Measurements from ENCODE around the gene CCDC40.
A peak's percentile ranks its signal among the peaks of the same experiment; 100 is the strongest.
"Not testable (repeated sequence)": the region's sequence is repeated elsewhere in the genome, so short reads cannot be mapped to it uniquely, and the experiment has no call there.

CCDC40 gene

DNA sequence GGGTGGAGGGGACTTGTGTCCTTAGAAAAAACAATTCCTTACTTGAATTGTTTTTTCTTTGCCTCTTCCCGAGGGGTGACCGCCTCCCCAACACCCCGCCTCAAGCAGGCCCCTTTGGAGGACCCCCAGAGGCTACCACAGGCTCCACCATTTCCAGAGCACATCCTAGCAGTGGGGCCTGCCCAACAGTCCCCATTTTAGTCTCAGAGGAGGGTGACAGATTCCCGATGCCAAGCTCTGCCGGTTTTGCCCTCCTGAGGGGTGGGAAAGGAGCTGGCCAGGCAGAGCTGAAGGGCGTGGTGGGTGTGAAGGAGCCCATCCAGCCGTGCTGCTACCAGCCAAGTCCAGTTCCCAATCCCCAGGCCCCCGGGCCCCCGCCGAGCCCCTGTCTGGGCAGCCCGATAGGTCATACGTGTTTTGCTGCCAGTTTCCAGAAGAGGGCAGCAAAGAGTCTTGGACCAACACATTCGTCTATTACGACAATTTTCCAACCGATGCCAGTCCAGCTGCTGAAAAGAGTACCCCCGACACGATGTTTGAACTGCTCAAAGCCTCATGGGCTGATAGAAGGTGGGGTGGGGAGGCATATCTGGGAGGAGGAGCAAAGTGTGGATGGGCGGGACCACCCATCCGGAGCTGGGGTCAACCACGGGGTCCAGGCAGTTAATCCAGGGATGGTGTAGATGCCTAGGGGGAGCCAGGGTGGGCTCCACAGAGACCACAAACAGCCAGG, 46.1 kb downstream of the CCDC40 start:
- DNase-seq (ENCODE audit: low spot score): peak; percentile 70

DNA sequence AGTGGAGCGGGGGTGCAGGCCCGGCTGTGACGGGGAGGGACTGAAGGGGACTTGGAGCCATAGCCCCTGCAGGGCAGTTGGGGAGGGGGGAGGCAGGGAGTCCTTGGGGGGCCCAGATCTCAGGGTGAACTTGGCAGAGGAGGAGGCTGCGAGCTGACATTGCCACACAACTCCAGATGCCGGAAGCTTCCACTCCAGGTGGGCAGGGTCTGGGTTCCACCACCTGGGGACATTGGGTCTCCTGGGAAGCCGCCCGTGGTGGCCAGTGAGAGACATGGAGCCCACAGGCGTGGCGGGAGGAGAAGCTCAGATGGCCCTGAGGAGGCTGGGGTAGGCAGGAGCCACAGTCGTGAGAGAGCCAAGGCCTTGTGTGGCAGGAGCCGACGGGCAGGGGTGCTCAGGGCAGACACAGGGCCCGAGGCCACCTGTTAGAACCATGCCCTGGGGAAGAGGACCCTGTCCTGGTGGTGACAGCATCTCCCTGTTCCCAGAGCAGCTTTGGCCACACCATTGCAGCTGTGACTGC, 46.8 kb downstream of the CCDC40 start:
- DNase-seq (ENCODE audit: low spot score): no peak

DNA sequence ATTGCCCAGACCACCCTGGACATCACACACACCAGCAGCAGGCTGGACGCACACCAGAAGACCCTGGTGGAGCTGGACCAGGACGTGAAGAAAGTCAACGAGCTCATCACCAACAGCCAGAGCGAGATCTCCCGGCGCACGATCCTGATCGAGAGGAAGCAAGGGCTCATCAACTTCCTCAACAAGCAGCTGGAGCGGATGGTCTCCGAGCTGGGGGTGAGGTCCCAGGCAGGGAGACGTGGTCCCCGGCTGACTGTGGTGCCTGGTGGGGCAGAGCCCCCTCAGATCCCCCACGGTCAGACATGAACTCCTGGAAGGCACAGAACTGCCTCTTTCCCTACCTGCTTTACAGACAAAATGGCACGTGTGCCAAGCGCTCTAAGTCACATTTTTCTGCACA, 48.3 kb downstream of the CCDC40 start:
- no peak for DNase-seq (ENCODE audit: low spot score)

DNA sequence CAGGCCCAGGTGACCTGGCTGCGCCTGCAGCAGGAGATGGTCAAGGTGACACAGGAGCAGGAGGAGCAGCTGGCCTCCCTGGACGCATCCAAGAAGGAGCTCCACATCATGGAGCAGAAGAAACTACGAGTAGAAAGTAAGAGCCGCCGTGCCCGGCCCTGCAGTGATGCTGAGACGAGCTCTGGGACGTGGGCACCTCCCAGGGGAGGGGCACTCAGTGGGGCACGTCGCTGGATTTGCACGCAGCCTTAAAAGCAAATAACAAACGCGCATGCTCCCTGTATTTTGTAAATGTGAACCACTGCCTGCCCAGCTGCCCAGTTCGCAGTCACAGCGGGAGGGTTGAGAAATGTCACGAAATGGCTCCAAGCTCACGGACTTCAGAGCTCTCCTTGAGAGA, 49.6 kb downstream of the CCDC40 start:
- no peak for DNase-seq (ENCODE audit: low spot score)

DNA sequence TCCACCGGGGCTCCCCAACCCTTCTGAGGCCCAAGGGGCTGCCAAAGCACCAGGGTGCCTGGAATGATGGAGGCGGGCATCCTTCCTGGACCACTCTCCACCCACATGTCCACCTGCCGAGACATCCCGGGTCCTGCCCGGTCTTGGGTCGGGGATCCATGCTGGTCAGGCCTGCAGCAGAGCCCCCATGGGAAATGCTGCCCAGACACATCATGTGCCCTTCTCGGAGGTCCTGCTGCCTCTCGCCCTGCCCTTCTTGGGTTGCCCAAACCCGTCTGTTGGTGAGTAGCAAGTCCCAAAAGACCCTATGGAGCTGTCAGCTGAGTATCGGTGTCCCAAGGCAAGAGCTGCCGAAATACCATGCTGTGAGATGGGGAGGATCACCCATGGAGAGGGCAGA, 50.2 kb downstream of the CCDC40 start:
- DNase-seq (ENCODE audit: low spot score): no peak

DNA sequence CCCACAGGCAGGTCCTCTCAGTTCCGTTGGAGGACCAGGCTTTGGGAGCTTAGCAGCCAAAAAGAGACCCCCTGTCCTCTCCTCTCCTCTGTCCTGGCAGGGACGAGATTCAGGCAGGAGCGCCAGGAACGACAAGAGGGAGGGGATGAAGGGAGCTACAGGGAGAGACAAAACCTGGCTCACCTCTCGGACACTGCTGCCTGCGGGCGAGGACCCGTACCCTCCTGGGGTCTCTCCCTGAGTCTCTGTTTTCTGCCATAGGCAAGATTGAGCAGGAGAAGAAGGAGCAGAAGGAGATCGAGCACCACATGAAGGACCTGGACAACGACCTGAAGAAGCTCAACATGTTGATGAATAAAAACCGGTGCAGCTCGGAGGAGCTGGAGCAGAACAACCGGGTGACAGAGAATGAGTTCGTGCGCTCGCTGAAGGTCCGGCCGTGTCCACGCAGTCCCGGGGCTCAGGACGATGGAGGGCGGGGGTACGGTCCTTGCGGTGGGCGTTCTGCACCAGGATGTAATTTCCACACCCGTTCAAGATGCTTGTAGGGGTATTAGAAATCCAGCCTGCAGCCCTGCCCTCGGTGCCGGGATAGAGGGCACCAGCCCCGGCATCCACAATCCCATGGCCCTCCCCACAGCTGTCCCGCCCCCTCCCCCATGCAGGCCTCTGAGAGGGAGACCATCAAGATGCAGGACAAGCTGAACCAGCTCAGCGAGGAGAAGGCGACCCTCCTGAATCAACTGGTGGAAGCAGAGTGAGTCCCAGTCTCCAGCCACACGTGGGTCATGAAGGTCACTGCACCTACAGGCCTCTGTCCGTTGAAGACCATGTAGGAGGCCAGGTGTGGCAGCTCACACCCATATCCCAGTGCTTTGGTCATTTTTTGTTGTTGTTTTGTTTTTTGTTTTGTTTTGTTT, 51.2 kb downstream of the CCDC40 start:
- DNase-seq (ENCODE audit: low spot score): no peak

DNA sequence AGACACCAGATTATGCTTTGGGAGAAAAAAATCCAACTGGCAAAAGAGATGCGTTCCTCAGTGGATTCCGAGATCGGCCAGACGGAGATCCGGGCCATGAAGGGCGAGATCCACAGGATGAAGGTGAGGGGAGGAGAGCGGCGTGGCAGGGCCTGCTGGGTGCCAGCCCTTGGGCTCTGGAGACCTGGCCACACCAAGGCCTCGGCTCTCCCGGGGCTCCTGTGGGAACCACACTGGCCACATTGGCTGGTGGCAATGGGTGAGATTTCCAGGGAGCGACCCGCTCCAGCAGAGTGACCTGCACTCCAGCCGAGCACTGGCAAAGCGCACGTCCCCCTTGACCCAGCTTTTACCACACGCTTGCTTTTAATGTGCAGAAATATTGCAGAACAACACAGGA, 53.3 kb downstream of the CCDC40 start:
- DNase-seq (ENCODE audit: low spot score): no peak

DNA sequence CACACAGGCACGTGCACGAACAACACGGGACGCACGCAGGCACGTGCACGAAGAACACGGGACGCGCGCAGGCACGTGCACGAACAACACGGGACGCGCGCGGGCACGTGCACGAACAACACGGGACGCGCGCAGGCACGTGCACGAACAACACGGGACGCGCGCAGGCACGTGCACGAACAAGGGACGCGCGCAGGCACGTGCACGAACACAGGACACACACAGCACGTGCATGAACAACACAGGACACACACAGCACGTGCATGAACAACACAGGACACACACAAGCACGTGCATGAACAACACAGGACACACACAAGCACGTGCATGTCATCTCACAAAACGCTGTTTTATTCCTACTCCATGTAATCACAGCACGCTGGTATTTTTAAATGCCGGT, 53.7 kb downstream of the CCDC40 start:
- DNase-seq (ENCODE audit: low spot score): not testable (repeated sequence)

DNA sequence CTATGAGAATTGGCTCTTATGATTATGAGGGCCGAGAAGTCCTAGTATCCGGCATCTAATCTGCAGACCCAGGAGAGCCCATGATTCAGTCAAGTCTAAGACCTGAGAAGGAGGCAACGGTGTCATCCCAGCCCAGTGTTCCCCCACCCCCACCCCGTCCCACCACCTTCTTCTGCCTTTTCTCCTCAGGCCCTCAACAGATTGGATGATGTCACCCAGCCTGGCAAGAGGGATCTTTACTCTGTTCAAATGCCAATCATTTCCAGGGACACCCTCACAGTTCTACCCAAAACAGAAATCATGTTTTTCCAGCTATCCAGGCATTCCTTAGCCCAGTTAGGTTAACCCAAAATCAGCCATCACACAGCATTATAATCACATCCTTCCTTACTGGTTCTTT, 54.9 kb downstream of the CCDC40 start:
- no peak for DNase-seq (ENCODE audit: low spot score)

DNA sequence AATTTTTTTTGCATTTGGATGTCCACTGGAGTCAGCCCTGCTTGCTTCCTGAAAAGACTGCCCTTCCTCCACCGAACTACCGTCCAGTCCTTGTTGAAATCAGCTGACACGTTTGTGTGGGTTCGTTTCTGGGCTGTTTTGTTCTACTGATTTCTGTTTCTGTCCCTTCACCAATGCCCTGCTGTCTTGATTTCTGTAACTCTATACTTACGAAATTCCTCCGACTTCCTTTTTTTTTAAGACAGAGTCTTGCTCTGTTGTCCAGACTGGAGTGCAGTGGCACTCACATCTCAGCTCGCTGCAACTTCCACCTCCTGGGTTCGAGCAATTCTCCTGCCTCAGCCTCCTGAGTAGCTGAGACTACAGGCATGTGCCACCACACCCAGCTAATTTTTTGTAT, 56.5 kb downstream of the CCDC40 start:
- no peak for DNase-seq (ENCODE audit: low spot score)

DNA sequence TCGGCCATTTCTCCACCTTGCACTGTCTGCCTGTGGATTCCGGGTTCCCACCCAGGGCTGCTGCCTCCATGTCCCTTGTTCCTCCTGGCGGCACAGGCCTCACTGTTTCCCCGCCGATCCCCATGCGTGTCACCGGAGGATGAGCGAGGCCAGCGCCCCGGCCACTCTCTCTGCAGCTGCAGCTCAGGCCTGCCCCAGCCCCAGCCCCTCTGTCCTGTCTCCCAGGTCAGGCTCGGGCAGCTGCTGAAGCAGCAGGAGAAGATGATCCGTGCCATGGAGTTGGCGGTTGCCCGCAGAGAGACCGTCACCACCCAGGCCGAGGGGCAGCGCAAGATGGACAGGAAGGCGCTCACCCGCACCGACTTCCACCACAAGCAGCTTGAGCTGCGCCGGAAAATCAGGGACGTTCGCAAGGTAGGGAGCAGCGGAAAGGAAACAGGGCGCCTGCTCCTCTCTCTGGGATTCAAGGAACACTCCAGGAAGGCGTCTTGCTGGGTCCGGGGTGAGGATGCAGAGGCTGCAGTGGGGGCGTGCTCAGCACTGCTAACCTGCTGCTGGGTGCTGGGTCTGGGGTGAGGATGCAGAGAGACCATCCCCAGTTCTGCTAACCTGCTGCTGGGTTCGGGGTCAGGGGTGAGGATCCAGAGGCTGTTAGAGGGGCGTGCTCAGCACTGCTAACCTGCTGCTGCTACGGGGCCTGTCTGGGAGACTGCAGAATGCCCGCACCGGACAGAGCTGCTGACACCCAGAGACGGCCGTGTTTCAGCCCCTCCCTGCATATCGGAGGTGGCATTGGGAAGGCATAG, 58.8 kb downstream of the CCDC40 start:
- no peak for DNase-seq (ENCODE audit: low spot score)

DNA sequence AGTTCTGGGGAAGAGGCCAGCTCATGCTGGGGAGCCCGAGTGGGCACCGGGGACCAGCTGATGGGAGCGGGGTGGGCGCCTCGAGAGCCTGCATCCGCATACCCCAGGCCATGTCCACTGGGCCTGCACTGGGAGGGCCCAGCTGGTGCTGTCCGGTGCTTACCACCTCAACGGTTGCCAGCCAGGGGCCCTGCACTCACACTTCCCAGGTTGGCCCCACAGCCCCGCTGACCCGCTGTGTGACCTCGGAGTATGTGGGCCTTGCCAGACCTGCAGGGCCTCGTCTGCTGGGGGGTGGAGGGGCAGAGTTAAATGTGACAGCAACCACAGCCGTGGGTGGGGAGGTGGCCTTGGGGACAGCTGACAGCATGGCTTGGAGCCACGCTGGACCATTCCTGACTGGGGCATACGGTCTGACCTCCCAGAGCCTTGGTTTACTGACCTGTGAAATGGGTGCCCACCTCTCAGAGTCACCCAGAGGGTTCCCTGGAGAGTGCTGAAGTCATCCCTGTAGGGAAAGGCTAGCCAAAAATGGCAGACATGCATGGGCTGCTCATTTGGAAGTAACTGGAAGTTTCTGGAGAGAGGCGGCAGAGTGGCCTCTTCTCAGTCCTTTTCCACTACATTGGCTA, 59.5 kb downstream of the CCDC40 start:
- no peak for DNase-seq (ENCODE audit: low spot score)

DNA sequence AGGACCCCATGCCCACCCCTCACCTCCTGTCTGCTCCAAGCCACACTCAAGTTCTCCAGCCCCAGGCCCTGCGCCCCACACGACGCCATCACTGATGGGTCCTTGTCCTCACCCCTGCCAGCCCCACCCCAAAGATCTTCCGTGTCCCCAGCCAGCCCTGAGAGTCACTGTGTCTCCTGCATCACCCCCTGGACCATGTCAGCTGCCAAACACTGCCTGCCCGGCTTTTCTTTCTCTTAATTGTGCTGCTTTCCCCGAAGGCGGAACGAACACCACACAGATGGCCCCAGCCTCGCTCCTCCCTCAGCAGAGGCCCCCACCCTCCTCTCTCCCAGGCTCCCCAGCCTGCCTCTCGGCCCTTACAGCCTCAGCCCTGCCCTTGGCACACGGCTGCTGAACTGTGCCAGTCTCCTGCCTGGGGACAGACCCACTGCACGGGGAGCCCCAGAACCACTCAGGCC, 60.1 kb downstream of the CCDC40 start:
- no peak for DNase-seq (ENCODE audit: low spot score)

DNA sequence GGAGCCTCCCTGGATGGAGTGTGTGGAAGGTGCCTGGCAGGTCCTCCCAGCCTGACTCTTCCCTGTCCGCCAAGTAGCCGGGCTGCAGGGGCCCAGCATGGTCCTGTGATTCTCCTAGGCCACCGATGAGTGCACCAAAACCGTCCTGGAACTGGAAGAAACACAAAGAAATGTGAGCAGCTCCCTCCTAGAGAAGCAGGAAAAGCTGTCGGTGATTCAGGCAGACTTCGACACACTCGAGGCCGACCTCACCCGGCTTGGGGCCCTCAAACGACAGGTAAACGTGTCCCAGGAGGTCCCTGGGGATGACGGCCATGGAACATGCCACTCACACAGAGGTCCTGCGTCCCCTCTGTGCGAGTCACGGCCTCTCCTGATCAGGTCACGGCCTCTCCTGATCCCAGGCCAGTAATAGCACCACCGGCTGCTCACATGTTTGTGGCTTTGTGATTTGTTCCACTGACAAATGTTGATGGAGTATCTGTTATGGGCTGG, 60.7 kb downstream of the CCDC40 start:
- no peak for DNase-seq (ENCODE audit: low spot score)

DNA sequence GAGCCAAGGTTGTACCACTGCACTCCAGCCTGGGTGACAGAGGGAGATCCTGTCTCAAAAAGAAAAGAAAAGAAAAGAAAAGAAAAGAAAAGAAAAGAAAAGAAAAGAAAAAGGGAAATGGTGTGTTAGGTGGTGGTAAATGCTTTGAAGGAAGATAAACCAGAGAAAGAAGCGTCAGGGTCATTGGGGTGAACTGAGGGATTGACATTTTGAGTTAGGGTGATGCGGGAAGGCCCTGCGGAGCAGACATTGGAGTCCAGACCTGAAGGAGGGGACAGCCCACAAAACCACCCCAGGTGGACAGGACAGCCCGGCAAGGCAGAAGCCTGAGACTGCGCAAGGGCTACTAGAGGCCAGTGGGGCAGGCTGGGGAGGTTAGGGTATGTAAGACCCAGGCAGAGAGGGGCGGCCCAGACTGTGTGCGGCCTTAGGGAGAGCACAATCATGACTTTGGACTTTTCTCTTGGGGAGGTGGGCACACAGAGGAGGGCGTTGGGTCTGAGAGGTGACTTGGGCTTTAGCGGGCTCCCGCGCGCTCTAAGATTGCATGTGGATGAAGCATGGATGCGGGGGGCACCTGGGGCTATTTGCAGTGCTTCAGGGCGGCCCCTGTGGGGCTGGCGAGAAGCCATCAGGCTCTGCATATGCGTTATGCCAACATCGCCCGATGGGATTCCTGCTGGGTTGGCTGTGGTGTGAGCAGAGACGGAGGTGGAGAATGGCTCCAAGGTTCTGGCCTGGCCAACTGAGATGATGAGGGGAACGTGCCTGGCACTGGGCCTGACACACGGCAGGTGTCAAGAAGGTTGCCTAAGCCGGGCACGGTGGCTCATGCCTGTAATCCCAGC, 61.6 kb downstream of the CCDC40 start:
- DNase-seq (ENCODE audit: low spot score): no peak

DNA sequence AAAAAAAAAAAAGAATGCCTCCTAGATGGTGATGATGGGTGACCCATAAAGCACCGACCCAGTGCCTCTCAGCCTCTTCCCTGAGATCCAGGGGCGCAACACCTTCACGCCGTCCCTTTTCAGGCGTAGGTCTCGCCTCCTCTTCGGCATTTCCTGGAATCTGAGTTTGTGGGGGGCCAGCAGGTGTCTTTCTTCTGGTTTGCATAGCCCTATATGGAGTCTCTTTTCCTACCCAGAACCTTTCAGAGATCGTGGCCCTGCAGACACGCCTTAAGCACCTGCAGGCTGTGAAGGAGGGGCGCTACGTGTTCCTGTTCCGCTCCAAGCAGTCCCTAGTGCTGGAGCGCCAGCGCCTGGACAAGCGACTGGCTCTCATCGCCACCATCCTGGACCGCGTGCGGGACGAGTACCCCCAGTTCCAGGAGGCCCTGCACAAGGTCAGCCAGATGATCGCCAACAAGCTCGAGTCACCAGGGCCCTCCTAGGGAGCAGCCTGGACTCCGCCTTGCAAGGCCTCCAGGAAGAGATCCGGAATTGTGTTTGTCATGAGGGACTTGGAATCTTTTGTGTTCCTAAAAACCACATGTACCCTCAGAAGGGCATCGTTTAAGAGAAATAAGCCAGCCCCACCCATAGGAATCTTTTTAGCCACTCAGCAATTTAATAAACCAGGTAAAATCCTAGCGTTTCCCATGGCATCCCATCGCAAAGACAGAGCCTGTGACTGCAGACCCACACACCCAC, 63.0 kb downstream of the CCDC40 start:
- DNase-seq (ENCODE audit: low spot score): no peak

DNA sequence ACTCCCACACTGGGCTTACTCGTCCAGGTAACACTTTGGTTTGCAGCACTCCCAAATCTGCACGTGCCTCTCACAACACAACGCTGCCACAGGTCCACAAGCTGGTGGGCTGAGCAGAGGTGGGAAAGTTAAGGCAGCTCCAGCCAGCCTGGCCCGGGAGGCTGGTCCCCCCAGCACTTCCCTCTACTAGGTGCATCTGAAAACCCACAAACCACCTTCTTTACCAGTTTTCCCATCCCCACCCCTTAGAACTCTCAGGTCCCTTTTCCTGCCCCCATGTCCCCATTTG, 63.5 kb downstream of the CCDC40 start:
- no peak for DNase-seq (ENCODE audit: low spot score)

DNA sequence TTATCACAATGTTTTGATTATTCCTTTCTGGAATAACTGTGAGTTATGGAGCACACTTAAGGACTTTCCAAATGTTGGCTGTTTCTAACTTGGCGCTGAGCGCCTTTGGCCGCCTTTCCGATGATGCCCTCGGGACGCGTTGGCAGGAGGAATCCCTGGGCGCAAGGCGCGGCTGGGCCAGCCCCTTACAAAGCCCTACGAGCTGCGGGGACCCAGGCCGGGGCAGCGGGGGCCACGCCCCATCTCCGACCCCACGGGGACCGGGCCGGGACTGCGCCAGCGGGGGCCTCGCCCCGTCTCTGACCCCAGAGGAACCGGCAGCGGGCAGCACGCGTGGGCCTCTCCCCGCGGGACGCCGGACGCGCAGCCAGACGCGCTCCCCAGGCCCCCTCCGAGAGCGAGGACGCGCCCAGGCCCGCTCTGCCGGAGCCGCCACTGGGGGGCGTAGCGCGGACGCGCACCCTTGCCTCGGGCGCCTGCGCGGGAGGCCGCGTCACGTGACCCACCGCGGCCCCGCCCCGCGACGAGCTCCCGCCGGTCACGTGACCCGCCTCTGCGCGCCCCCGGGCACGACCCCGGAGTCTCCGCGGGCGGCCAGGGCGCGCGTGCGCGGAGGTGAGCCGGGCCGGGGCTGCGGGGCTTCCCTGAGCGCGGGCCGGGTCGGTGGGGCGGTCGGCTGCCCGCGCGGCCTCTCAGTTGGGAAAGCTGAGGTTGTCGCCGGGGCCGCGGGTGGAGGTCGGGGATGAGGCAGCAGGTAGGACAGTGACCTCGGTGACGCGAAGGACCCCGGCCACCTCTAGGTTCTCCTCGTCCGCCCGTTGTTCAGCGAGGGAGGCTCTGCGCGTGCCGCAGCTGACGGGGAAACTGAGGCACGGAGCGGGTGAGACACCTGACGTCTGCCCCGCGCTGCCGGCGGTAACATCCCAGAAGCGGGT, 64.8 kb downstream of the CCDC40 start, which contains the start of gene GAA:
Gene GAA (plus strand): TSS at position 571 of the 935 bp plus-strand sequence. CDS start 3,006 bp downstream, outside the sequence.
- DNase-seq (ENCODE audit: low spot score): peak; percentile 85

Measured in CD4-positive, alpha-beta T cell treated with Interleukin-6 at 100 ng/mL for 8 hours (primary cell).